ENCODE data around the gene SLC16A5.
"Not testable (repeated sequence)": the region's sequence is repeated elsewhere in the genome, so short reads cannot be mapped to it uniquely, and the experiment has no call there.

DNA sequence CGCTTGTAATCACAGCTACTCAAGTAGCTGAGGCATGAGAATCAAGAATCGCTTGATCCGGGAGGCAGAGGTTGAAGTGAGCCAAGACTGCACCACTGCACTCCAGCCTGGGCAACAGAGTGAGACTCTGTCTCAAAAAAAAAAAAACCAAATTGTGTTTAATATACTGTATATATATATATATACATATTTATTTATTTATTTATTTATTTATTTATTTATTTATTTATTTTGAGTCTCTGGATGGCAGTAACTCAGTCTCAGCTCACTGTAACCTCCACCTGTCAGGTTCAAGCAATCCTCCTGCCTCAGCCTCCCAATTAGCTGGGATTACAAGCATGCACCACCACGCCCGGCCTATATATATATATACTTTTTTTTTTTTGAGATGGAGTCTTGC lies 14.8 kb upstream of the SLC16A5 start:
- not testable (repeated sequence) for TF ChIP-seq EZH2 (IDR thresholded peaks at IDR 0.05; ENCODE audit: insufficient read depth, poor library complexity, severe bottlenecking); EZH2phosphoT487 (IDR thresholded peaks at IDR 0.05; ENCODE audit: insufficient read depth, low read depth)
